D721Med (cell line): ENCODE data around the gene PRDM4.
"Not testable (repeated sequence)": the region's sequence is repeated elsewhere in the genome, so short reads cannot be mapped to it uniquely, and the experiment has no call there.

Experiments used
- DNase-seq: peaks from one replicate; pipeline ENCODE4 v3.0.0; 2011; ENCODE audit warnings: low spot score; ENCODE audit not compliant: insufficient read length
- FAIRE-seq: peaks from 2 replicates; lab custom pipeline; 2011; peaks lifted over from hg19 to GRCh38; lab: Jason Lieb, UNC
- TF ChIP-seq, protein P1 (sequence below): IDR thresholded peaks from 2 replicates; pipeline ENCODE4 v1.5.1; 2012; ENCODE audit warnings: mild to moderate bottlenecking, control low read depth; ENCODE audit not compliant: insufficient read depth; ENCODE audit errors: missing control alignments

Gene PRDM4

DNA sequence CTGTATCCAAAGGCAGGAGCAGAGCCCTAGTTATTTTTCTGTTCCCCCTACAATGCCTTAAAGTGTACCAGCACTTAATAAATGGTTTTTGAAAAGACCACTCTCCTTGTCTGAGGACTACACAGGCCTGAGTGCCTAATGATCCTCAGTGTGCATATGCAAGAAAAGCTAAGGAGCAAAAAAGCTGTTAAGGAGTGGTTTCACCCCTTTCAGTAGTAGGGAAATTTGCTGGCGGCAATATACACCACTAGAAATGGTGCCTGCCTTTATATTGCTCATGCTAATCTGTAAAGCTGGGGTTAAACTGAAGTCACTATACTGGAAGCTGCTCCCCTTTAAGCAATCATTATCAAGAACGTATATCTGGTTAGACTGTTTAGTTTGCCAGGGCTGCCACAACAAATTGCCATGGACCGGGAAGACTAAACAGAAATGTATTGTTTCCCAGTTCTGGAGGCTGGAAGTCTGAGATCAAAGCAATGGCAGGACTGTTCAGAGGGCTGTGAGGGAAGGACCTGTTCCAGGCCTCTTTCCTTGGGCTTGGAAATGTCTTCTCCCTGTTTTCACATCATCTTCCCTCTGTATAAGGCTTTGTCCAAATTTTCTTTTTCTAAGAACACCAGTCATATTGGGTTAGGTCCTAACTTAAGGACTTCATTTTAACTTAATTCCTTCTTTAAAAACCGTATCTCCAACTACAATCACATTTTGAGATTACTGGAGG, 30.2 kb downstream of the PRDM4 start:
- TF ChIP-seq, protein P1, sequence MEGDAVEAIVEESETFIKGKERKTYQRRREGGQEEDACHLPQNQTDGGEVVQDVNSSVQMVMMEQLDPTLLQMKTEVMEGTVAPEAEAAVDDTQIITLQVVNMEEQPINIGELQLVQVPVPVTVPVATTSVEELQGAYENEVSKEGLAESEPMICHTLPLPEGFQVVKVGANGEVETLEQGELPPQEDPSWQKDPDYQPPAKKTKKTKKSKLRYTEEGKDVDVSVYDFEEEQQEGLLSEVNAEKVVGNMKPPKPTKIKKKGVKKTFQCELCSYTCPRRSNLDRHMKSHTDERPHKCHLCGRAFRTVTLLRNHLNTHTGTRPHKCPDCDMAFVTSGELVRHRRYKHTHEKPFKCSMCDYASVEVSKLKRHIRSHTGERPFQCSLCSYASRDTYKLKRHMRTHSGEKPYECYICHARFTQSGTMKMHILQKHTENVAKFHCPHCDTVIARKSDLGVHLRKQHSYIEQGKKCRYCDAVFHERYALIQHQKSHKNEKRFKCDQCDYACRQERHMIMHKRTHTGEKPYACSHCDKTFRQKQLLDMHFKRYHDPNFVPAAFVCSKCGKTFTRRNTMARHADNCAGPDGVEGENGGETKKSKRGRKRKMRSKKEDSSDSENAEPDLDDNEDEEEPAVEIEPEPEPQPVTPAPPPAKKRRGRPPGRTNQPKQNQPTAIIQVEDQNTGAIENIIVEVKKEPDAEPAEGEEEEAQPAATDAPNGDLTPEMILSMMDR: no peak
- no peak for DNase-seq
- FAIRE-seq: no peak

DNA sequence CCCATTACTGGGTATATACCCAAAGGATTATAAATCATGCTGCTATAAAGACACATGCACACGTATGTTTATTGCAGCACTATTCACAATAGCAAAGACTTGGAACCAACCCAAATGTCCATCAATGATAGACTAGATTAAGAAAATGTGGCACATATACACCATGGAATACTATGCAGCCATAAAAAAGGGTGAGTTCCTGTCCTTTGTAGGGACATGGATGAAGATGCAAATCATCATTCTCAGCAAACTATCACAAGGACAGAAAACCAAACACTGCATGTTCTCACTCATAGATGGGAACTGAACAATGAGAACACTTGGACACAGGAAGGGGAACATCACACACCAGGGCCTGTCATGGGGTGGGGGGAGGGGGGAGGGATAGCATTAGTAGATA, 33.2 kb downstream of the PRDM4 start:
- not testable (repeated sequence) for DNase-seq, FAIRE-seq

DNA sequence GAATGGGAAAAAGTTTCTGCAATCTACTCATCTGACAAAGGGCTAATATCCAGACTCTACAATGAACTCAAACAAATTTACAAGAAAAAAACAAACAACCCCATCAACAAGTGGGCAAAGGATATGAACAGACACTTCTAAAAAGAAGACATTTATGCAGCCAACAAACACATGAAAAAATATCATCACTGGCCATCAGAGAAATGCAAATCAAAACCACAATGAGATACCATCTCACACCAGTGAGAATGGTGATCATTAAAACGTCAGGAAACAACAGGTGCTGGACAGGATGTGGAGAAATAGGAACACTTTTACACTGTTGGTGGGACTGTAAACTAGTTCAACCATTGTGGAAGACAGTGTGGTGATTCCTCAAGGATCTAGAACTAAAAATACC, 33.6 kb downstream of the PRDM4 start:
- not testable (repeated sequence) for DNase-seq, FAIRE-seq

DNA sequence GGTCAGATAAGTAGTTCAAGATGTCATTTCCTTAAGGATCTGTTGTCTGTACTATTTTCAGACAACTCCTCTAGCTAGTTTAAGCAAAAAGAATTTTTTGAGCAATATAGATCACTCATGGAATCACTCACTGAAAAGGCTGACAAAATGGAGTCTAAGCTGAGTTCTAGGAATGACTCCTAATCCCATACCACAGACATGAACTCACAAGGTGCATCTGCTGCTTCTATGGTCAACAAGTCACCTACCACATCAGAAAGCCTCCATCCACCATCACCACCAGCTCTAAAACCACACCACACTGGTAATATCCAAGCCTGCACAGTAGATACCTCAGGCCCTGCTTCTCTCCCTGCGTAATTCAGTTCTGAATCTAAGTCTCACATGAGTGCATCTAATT, 42.3 kb downstream of the PRDM4 start:
- no peak for DNase-seq
- FAIRE-seq: no peak
- TF ChIP-seq, protein P1: no peak

DNA sequence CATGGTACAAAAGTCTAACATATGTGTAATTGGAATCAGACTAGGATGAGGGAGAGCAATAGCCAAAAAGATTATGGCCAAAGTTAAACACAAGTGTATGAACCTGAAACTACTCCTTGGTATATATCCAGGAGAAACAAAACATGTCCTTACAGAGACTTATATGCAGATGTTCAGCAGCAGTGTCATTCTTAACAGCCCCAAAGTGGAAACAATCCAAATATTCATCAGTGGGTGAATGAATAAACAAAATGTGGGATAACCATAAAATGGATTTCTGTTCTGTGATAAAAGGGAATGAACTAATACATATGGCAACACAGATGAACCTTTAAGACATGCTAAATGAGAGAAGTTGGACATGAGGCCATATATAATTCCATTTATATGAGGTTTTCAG, 45.2 kb downstream of the PRDM4 start:
- DNase-seq (no peak), FAIRE-seq (no peak)
- TF ChIP-seq, protein P1: no peak

DNA sequence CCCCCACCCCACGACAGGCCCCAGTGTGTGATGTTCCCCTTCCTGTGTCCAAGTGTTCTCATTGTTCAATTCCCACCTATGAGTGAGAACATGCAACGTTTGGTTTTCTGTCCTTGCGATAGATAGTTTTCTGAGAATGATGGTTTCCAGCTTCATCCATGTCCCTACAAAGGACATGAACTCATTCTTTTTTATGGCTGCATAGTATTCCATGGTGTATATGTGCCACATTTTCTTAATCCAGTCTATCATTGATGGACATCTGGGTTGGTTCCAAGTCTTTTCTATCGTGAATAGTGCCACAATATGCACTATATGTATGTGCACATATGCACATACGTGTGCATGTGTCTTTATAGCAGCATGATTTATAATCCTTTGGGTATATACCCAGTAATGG, 55.4 kb downstream of the PRDM4 start:
- DNase-seq, FAIRE-seq: not testable (repeated sequence)

DNA sequence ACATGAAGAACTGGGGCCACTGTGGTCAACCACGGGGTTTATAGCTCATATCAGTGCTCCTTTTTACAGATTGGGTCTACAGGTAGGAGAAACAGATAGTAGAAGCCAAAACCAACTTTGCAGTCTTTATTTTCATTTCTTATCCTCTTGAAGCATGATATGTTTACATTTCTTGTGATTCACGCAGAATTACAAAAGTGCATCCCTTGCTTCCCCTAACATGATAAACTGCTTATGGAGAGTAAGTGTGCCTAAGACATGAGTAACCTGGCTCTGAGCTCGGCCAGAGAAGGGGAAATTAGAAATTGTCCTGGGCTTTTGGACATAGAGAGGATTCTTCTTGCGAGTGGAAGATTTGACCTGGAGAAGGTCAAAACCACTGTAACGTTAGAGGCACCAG, 56.9 kb downstream of the PRDM4 start:
- TF ChIP-seq, protein P1: no peak
- DNase-seq: no peak
- no peak for FAIRE-seq

DNA sequence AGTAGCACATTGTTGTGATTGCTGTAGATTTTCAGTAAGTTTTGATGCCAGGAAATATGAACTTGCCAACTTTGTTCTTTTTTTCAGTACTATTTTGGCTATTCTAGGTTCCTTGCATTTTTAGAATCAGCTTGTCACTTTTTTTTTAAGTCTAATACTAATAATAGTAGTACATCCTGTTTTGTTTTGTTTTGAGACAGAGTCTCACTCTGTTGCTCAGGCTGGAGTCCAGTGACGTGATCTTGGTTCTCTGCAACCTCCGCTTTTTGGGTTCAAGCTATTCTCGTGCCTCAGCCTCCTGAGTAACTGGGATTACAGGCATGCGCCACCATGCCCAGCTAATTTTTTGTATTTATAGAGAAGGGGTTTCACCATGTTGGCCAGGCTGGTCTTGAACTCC, 58.8 kb downstream of the PRDM4 start:
- TF ChIP-seq, protein P1: no peak
- no peak for DNase-seq
- no peak for FAIRE-seq

DNA sequence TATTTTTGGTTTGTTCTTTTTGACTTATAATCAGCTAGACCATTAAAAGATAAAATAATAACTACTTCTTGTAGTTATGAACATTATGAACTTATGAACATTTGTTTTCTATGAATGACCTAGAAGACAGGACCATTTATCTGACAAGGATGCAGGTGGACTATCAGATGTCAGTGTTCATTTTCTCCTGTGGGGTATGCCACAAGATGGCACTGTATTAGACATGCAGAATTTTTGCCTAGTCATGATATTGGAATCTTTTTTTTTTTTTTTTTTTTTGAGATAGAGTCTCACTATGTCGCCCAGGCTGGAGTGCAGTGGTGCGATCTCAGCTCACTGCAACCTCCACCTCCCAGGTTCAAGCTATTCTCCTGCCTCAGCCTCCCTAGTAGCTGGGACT, 65.2 kb downstream of the PRDM4 start:
- not testable (repeated sequence) for DNase-seq

More for the DNA sequence above, 65.2 kb downstream of the PRDM4 start:
- TF ChIP-seq, protein P1: peak; percentile 10
- not testable (repeated sequence) for FAIRE-seq
